ENCODE data around the gene PKD2. TPM values are rescaled to one million over a fixed set of nuclear protein-coding genes. Genes with fewer than 3 reads are reported as not detected.
"Not testable (repeated sequence)": the region's sequence is repeated elsewhere in the genome, so short reads cannot be mapped to it uniquely, and the experiment has no call there.

Gene PKD2
- total RNA-seq, 1 donor from 2014 or later: 33.4 TPM

GRCh38 chr4:88070031-88070430, 62.6 kb downstream of the PKD2 start:
- DNase-seq: no peak

GRCh38 chr4:88075336-88075735, 67.9 kb downstream of the PKD2 start:
- no peak for DNase-seq

DNA sequence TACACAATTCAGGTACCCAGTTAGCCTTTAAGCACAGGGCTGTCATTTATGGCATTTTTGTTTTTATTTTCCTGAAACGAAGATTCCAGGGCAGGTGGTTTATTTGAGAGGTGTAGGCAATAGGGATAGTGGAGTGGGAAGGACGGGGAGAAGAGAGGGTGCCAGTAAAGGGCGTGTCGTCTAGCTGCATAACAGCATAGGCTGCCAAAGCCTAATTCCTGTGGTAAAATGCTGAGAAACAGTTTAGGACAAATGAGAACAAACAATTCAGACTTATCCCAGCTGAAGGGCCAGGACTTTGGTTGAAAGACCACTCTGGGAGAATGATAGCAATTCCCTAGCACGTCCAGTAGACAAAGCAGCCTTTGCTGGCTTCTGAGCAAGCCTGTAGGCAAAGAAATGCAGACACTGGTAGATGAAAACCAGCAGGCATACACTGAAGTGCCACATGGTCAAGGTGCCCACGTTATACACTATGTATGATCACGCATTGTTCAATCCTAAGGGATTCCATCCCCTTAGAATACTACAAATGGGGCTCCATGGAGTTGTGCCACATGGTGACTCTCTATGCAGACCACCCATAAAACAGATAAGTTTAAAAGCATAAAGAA, 70.6 kb downstream of the PKD2 start:
- no peak for DNase-seq

- no peak for DNase-seq
These were observed 71.1 kb downstream of the PKD2 start for GRCh38 chr4:88078579-88078978.

GRCh38 chr4:88080626-88081025, 73.2 kb downstream of the PKD2 start:
- DNase-seq: no peak

DNA sequence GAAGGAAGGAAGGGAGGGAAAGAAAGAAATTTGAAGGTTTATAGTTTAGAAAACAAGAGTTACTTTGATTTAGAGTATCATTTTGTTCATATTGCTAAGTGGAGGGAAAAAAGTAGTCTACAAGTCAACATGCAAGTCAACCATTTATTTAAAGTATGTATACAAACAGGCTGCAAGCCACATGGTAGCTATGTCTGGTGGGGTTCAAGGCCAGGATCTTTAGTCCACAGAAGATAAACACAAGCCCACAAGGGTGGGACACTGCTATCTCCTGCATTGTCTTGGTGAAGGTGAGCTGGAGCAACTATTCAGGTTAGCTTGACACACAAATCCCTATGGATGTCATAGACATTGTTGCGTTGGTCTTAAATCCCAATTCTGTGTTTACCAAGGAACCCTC, 79.6 kb downstream of the PKD2 start:
- DNase-seq: no peak

- no peak for DNase-seq
These were observed 83.5 kb downstream of the PKD2 start for GRCh38 chr4:88090898-88091297.

GRCh38 chr4:88091378-88091777, 83.9 kb downstream of the PKD2 start:
- DNase-seq: no peak

- no peak for DNase-seq
These were observed 86.4 kb downstream of the PKD2 start for GRCh38 chr4:88093874-88094273.

DNA sequence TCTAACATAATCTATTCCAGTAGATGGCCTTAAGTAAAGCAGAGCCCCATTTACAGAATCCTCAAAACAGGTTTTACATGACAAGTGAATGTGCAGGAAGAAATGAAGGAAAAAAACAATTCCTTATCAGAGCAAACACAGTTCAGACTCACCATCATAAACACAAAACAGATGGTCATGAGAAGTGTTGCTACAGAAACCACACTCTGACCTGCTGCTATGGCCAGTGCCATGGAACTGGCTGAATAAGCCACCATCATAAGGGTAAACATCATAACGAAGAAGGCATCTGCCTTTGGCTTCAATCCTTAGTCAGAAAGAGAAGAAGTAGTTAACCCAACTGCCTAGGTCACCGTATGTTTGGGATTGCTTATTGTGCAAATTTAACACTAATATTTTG, 89.9 kb downstream of the PKD2 start:
- no peak for DNase-seq

GRCh38 chr4:88097781-88098180, 90.3 kb downstream of the PKD2 start:
- DNase-seq: no peak

DNA sequence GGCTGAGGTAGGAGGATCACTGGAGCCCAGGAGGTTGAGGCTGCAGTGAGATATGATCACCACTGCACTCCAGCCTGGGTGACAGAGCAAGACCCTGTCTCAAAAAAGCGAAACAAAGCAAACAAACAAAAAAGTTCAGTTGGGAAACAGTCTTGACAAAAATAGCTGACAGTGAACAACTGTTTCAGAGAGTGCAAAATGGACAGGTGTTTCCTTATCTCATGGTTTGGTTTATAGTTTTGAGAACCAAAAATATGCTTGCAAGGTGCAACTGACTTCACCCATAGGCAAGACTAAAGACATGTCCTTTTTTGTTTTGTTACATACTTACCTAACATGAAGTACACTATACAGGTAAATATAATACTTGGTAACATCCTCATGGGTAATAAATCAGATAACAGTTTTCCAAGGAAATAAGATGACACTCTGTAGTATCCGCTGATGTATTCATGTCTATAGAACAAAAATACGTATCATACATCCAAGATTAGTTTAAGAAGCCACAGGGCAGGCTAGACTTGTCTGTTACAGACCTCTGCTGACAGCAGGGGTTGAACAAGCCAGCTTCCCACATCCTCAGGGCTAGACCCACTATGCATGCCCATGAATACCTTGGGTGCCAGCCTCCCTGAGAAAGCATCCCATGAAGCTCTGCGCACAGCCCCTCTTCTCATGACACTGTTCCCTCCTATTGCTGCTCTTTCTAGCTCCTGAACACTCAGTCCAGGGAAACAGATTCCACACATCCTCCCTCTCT, 91.7 kb downstream of the PKD2 start:
- no peak for DNase-seq

DNA sequence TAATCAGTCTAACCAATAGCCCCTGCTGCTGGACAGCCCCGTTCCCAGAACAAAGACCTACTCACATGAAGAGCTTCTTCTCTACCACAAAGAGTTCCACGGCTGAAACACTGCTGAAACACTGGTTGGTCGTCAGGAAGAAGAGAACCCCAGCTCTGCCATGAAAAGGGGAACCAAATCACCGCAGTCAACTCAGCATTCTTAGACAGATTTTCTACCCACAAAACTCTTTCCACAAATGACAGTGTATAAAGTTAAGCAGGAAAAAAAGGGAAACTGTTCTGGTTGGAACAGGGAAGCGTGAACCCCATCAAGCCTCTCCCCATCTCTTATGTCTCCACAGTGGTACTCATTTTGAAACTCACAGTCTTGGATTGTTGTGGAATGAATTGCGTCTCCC, 93.7 kb downstream of the PKD2 start:
- DNase-seq: no peak

DNA sequence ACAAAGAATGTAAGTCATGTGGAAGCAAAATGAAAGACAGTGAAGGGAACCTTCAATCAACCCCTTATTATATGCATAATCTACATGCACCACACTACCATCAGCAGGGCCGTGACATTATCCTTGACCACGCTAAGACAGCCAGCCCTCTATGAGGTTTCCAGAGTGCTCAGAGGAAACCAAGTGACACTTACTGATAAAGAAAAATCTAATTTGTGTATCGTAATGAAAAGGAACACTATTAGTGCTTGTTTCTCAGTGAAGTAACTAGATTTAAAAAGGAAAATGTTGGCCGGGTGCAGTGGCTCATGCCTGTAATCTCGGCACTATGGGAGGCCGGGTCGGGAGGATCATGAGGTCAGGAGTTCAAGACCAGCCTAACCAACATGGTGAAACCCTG, 94.6 kb downstream of the PKD2 start:
- DNase-seq: no peak

DNA sequence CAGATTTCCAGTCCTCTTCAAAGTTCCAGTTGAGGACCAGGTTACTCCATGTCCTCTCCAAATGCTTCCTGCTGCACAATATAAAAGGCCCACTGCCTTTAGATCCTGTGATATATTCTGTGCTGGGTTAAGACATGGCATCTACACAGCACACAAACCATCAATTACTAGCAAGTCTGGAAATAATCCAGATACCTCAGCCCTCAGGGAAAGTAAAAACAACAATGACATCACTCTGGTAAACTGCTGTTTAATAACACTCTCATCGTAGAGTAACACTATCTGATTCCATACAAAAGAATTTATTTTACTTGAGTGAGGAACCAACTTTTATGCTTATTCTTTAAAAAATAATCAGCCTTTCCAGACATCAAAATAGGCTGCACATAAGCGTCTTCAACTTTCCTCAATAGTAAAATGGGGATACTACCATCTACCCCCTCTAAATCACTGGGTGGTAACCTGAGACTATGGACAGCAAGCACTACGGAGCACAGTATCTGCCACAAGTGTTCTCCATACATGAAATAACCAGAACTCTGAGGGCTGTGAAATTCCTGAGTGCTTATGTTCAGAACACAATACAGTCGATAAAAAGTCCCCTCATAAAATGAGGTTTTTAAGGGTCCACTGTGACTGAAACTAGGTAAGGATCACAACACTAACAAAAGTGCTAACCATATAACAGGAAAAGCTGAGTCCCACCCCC, 97.6 kb downstream of the PKD2 start:
- DNase-seq: no peak

GRCh38 chr4:88106205-88106604, 98.8 kb downstream of the PKD2 start:
- DNase-seq: no peak

DNA sequence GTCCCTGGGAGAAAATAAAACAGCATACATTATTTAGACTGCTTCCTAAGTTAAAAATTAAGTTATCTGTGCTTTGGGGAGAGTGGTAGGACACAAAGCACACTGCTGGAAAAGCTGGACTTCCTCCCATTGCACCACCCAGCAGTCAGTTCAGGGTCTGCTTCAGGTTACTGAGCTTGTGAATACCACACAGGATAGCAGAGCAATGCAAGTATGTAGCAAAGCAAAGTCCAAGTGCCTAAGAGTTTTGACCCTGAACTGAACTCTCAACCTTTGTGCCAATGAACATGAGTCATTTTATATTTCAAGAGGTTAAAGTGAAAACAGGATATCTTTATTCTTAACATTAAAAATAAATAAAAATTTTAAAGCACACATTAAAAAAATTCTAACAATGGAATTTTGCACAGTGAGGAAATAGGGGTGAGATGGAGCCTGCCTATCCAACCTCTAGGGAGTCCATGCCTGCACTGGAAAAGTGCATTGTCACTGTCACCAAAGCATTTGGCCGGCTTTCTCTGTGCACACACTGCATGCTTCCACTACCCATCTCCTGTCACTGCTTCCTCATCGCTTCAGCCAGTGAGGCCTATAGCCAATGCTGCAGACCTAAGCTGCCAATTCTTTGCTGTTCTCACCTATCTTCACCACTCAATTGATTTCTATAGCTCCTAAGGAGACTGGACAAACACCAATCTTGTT, 100.1 kb downstream of the PKD2 start:
- DNase-seq: no peak

- DNase-seq: not testable (repeated sequence)
These were observed 100.7 kb downstream of the PKD2 start for GRCh38 chr4:88108108-88108465.

GRCh38 chr4:88108747-88109122, 101.3 kb downstream of the PKD2 start:
- no peak for DNase-seq

DNA sequence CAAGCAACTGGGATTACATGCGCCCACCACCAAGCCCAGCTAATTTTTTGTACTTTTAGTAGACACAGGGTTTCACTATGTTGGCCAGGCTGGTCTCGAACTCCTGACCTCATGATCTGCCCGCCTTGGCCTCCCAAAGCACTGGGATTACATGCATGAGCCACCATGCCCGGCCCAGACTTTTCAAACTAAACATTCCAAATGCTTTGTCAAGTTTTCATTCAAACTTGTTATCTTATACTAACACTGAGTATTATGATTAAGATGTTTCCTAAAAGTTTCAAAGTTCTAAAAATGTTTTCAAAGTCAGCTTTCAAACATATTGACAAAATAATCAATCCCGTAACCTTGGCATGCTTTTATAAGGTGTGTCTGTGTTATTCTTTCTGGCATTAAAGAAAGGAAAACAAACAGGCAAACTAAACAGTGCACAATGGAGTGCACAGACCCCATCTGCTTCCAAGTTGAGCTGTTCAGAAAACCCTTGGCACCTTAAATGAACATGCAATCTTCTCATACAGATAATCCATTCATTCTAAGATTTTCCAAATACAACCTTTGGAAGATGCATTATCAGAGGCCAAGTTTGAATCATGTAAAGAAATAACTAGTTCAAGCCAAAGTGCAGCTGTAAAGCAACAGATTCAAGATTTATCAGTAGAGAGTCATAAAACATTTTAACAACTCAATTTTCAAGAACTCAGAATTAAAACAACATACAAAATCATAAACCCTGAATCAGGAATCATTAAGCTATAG, 101.9 kb downstream of the PKD2 start:
- no peak for DNase-seq

DNA sequence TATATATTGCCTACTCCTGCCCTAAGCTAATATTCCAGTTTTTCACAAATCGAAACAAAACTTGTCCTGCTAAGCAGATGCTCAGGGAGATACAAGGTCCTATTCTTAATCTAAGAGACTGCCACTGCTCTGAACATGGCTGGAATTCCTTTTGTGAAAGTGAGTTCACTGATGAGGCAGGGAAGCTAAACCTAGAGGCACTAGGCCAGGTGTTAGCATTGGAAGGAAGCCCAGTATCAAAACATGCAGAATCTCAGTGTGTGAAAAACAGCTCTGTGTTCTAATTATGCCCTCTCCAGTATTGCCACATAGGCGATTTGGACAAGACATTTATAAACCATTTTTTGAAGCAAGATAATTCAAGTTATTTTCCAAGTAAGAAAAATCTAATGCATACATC, 103.4 kb downstream of the PKD2 start:
- no peak for DNase-seq

GRCh38 chr4:88112856-88113255, 105.4 kb downstream of the PKD2 start:
- DNase-seq: no peak

Measured in skin of body (tissue), 2 donors.